Measurements from ENCODE around the gene NPTX1. TPM values are rescaled to one million over a fixed set of nuclear protein-coding genes. Genes with fewer than 3 reads are reported as not detected.
A peak's percentile ranks its signal among the peaks of the same experiment; 100 is the strongest.

The NPTX1 gene
- total RNA-seq (not detected), polyA plus RNA-seq (not detected), total RNA-seq (0 to 39.8 (median 1.9) reads per million in 6 experiments)

DNA sequence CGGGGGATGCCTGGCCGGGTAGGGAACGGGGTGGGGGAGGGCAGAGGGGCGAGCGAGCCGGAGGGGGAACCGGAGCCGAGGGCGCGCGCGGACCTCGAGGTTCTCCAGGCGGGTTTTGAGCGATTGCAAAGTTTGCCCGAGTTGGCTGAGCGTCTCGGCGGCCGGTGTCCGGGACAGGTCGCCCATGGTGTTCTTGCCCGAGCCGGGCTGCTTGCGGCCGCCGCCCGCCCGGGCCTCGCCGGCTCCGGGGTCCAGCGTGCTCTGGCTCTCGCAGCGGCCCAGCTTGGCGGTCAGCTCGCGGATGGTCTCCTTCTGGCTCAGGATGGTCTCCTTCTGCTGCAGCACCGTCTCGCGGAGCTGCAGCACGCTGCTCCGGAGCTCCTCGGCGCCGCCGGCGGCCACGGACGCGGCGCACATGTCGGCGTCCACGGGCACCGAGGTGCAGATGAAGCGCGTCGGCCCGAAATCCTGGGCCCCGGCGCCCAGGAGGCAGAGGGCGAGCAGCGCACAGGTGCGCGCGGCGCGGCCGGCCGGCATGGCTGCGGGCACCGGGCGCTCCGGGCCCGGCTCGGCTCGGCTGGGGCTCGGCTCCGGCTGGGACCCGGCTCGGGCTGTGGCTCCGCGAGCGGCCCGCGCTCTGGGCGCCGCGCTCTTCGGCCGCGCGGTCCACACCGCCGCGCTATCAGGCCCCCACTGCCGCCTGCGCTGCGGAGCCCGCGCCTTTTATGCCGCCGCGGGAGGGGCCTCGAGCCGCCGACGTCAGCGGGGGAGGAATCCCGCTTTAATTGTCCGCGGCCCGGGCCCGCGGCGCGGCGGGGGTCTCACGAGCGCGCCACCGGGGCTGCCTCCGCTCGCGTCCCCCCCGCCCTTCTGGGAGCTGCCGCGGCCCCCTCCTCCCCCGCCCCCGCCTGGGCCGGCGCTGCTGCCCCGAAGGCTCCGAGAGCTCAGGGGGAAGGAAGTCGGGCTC lies at the start of gene NPTX1:
Gene NPTX1 (minus strand): TSS at position 698 of the 967 bp plus-strand sequence. CDS start 161 bp downstream, at position 537.
- POLR2A ChIA-PET = interaction anchor here (0.5 to 2.6 kb wide), 2 partner anchors 22 to 355 kb away, joined by 3 to 15 read pairs; no protein-coding TSS in a partner anchor
- peak; percentile 21 to 39 for ATAC-seq
- peaks cover 20 to 37% (median 32%) of the 10 kb centered on the region in 4 donors for H3K4me1 Mint-ChIP-seq
- no peaks in the 10 kb centered on the region for H3K9me3 Mint-ChIP-seq
- H3K4me3 Mint-ChIP-seq = peak within 1 kb of the TSS; percentile 63 to 87 (median 78)
- DNase-seq = peak in 2 of 10 donors; percentile 16 to 20
- H3K27ac Mint-ChIP-seq = no peak within 1 kb of the TSS
- peaks cover 0 to 5% (median 0%) of the 10 kb centered on the region in 3 donors for H3K36me3 Mint-ChIP-seq
- H3K27me3 Mint-ChIP-seq = peaks cover 23 to 69% (median 43%) of the 10 kb centered on the region in 5 donors

- Mint-ChIP-seq H3K4me1 (peaks cover 0 to 2% (median 0%) of the 10 kb centered on the region in 4 donors), H3K36me3 (no peaks in the 10 kb centered on the region), H3K27me3 (peaks cover 0 to 32% (median 25%) of the 10 kb centered on the region in 5 donors), H3K9me3 (peaks cover 0 to 1% (median 0%) of the 10 kb centered on the region in 9 donors), H3K4me3 (peak overlapping the region in 1 of 10 donors; percentile 15), H3K27ac (no peak overlapping the region)
- no peak for ATAC-seq
- POLR2A ChIA-PET = no interaction called here
- DNase-seq = no peak
Observed at GRCh38 chr17:80523956-80524712, 47.7 kb upstream of the NPTX1 start.

DNA sequence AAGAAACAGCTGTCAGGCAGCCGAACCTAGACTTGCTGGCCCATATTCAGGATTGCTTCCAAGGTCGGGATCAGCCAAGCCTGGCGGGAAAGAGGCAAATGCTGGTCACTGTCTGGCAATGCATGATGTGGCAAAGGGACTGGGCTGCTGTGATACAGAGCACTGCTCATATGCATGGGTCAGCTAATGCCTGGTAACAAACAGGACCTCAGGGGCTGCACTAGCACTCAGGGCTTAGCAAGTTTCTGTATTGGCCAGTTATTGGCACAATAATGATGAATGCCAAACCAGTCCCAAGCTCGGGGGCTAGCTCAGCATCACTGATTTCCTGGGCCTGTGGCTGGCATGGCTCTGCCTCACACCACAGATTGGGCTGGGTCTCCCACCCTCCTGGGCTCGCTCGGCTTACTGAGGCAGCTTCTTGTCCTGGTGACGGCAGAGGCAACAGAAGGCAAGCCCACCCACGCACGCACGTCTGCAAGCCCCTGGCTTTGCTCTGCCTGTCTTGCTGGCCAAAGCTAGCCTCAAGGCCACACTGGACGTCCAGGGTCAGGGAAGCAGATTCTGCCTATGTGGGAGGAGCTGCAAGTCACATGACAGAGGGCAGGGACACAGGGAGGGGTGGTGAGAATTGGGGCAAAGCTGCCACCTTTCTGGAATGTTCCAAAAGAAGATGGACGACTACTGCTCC lies 46.8 kb upstream of the NPTX1 start:
- peaks cover 0 to 2% (median 0%) of the 10 kb centered on the region in 4 donors for H3K4me1 Mint-ChIP-seq
- POLR2A ChIA-PET = no interaction called here
- no peak for ATAC-seq
- no peak overlapping the region for H3K4me3 Mint-ChIP-seq
- H3K9me3 Mint-ChIP-seq = peaks cover 0 to 1% (median 0%) of the 10 kb centered on the region in 9 donors
- no peak overlapping the region for H3K27ac Mint-ChIP-seq
- DNase-seq = no peak
- H3K36me3 Mint-ChIP-seq = no peaks in the 10 kb centered on the region
- peaks cover 0 to 41% (median 22%) of the 10 kb centered on the region in 5 donors for H3K27me3 Mint-ChIP-seq

DNA sequence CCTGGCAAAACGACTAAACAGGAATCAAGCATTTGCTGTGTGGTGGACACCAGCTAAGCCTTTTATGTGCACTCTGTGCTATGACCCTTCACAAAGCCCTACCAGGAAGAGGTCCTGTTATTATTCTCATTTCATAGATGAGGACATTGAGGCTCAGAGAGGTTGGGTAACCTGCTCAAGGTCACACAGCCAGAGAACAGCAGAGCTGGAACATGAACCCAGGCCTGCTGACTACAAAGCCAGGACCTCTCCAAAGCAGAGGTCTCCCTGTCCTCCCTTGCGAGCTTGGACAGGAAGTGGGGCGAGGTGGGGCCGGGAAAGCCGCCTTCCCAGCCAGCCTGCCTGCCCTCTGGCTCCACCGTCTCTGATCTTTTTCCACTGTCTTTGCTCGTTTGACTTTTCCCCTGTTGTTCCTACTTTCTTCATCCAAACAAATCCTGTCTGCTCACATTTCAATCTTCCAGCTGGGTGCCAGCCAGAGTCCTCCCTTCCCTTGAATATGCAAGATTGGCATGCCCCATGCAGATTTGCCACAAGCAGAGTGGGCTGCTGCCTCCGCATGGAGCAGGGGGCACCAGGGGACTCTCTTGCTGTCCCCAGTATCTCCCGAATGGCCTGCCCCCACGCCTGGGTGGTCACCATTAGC lies 44.5 kb upstream of the NPTX1 start:
- peak overlapping the region in 1 of 10 donors; percentile 52 for H3K4me3 Mint-ChIP-seq
- H3K9me3 Mint-ChIP-seq = peaks cover 0 to 1% (median 0%) of the 10 kb centered on the region in 9 donors
- ATAC-seq (no peak), DNase-seq (no peak)
- no peaks in the 10 kb centered on the region for H3K4me1 Mint-ChIP-seq
- H3K27ac Mint-ChIP-seq = no peak overlapping the region
- no peaks in the 10 kb centered on the region for H3K36me3 Mint-ChIP-seq
- H3K27me3 Mint-ChIP-seq = peaks cover 0 to 30% (median 10%) of the 10 kb centered on the region in 5 donors
- POLR2A ChIA-PET = no interaction called here

DNA sequence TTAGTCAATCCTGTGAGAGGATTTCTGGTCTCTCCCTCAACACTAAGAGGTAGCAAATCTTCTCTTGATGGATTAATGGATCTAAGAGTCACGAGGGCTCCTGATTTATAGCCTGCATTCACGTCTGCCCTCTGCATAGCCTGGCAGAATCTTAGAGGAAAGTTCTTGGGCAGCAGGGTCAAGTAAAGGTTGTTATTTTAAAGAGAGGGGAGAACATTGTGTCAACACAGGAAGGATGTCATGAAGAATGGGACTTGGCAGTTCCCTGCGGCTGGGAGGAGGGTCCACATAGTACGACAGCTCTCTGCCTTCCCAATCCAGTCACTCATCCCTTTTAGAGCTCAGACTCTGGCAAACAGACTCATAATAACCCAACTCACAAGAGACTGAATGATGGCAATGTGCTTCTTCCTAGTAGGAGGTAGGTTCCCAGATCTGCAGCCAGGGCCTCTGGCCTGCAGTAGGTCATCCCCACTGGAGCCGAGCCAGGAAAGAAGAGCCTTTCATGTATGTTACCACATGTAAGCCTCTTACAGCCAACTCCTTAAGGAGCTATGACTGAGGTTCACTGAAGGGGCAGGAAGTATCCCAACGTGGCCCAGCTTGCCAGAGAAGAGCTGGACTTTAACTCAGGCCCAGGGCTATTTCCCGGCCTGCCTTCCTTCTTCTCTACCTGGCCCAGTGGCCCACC lies 42.8 kb upstream of the NPTX1 start:
- Mint-ChIP-seq H3K9me3 (peaks cover 0 to 1% (median 0%) of the 10 kb centered on the region in 9 donors), H3K27ac (no peak overlapping the region), H3K4me1 (no peaks in the 10 kb centered on the region), H3K36me3 (no peaks in the 10 kb centered on the region), H3K4me3 (no peak overlapping the region), H3K27me3 (peaks cover 0 to 22% (median 7%) of the 10 kb centered on the region in 5 donors)
- DNase-seq = no peak
- no peak for ATAC-seq
- POLR2A ChIA-PET = interaction anchor here (0.6 kb wide), 1 partner anchor 64 kb away, joined by 3 read pairs; no protein-coding TSS in a partner anchor

DNA sequence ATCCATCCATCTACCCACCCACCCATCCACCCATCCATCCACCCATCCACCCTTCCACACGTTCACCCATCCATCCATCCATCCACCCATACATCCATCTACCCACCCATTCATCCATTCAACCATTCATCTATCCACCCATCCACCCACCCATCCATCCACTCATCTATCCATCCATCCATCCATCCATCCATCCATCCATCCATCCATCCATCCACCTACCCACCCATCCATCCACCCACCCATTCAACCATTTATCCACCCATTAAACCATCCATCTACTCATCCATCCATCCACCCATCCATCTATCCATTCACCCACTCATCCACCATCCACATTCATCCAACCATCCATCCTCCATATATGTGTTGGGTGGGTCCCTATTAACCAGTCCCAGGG lies 42.0 kb upstream of the NPTX1 start:
- no peak for DNase-seq
- Mint-ChIP-seq H3K27me3 (peaks cover 0 to 26% (median 9%) of the 10 kb centered on the region in 5 donors), H3K4me3 (no peak overlapping the region), H3K36me3 (no peaks in the 10 kb centered on the region), H3K4me1 (no peaks in the 10 kb centered on the region), H3K9me3 (peaks cover 0 to 1% (median 0%) of the 10 kb centered on the region in 9 donors), H3K27ac (no peak overlapping the region)
- no peak for ATAC-seq
- POLR2A ChIA-PET = no interaction called here

GRCh38 chr17:80517641-80518040 lies 41.2 kb upstream of the NPTX1 start:
- ATAC-seq = no peak
- peaks cover 0 to 1% (median 0%) of the 10 kb centered on the region in 9 donors for H3K9me3 Mint-ChIP-seq
- H3K4me3 Mint-ChIP-seq = no peak overlapping the region
- peaks cover 0 to 30% (median 13%) of the 10 kb centered on the region in 5 donors for H3K27me3 Mint-ChIP-seq
- H3K36me3 Mint-ChIP-seq = no peaks in the 10 kb centered on the region
- H3K27ac Mint-ChIP-seq = peak overlapping the region in 1 of 10 donors; percentile 9
- H3K4me1 Mint-ChIP-seq = no peaks in the 10 kb centered on the region
- POLR2A ChIA-PET = no interaction called here
- DNase-seq = no peak

GRCh38 chr17:80516171-80516932 lies 39.9 kb upstream of the NPTX1 start:
- Mint-ChIP-seq H3K9me3 (peaks cover 0 to 1% (median 0%) of the 10 kb centered on the region in 9 donors), H3K27me3 (peaks cover 0 to 28% (median 11%) of the 10 kb centered on the region in 5 donors), H3K27ac (no peak overlapping the region), H3K36me3 (no peaks in the 10 kb centered on the region), H3K4me3 (no peak overlapping the region), H3K4me1 (no peaks in the 10 kb centered on the region)
- ATAC-seq (no peak), DNase-seq (no peak)
- POLR2A ChIA-PET = interaction anchor here (0.7 kb wide), 1 partner anchor 17 kb away, joined by 4 read pairs; no protein-coding TSS in a partner anchor

DNA sequence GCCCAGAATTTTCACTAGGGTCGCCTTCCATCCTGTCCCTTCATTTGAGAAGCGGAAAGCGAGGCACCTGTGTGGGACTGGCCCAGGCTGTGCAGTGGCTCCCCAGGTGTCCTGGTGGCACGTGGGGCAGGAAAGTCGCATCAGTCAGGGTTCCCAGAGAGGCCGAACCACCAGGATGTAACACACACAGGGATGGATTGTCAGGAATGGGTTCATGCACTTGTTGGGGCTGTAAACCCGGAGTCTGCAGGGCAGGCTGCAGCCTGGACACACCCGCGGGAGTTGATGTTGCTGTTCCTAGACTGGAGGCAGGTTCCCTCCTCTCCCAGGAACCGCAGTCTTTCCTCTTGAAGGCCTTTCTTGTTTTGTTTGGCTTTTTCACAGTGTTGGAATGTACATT lies 37.5 kb upstream of the NPTX1 start:
- no peak overlapping the region for H3K4me3 Mint-ChIP-seq
- H3K27ac Mint-ChIP-seq = no peak overlapping the region
- ATAC-seq = no peak
- H3K27me3 Mint-ChIP-seq = peaks cover 0 to 19% (median 10%) of the 10 kb centered on the region in 5 donors
- no peaks in the 10 kb centered on the region for H3K4me1 Mint-ChIP-seq
- H3K9me3 Mint-ChIP-seq = no peaks in the 10 kb centered on the region
- no peaks in the 10 kb centered on the region for H3K36me3 Mint-ChIP-seq
- no peak for DNase-seq
- POLR2A ChIA-PET = no interaction called here

DNA sequence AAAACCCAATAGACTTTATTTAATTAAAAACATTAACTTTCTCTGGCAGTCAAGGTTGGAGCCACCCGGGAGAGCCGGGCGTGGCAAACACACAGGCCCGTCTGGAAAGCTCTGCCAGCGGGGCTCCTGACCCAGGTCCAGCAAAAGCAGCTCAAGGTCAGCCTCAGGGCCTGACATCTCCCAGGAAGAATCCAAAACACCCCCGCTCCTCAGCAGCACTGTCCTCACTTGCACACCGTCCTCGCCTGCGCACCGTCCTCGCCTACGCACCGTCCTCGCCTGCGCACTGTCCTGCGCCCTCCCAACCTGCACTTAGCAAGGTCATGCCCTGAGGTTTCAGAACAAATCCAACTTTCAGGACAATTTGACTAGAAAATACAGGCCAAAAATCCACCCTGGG lies 36.8 kb upstream of the NPTX1 start:
- no peak overlapping the region for H3K4me3 Mint-ChIP-seq
- POLR2A ChIA-PET = no interaction called here
- DNase-seq (no peak), ATAC-seq (no peak)
- no peaks in the 10 kb centered on the region for H3K36me3 Mint-ChIP-seq
- no peaks in the 10 kb centered on the region for H3K4me1 Mint-ChIP-seq
- H3K27me3 Mint-ChIP-seq = peaks cover 0 to 12% (median 7%) of the 10 kb centered on the region in 5 donors
- no peaks in the 10 kb centered on the region for H3K9me3 Mint-ChIP-seq
- no peak overlapping the region for H3K27ac Mint-ChIP-seq

DNA sequence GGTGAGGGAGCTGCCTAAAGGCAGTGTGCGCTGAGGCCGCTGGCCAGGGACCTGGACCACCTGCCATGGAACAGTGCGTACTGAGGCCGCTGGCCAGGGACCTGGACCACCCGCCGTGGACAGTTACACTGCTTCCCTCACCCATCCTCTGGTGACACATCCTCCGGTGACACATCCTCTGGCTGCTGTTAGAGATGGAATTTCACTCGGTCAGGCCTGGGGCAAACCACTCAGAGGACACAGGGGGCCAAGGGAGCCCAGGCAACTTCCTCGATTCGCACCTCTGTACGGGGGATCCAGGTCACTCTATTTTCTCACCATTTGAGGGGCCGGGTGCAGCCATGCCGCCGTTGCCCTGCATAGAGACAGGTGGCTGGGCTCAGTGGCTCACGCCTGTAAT lies 35.8 kb upstream of the NPTX1 start:
- no peaks in the 10 kb centered on the region for H3K4me1 Mint-ChIP-seq
- ATAC-seq = no peak
- peaks cover 0 to 11% (median 7%) of the 10 kb centered on the region in 5 donors for H3K27me3 Mint-ChIP-seq
- no peak for DNase-seq
- no peaks in the 10 kb centered on the region for H3K36me3 Mint-ChIP-seq
- H3K9me3 Mint-ChIP-seq = no peaks in the 10 kb centered on the region
- POLR2A ChIA-PET = no interaction called here
- no peak overlapping the region for H3K27ac Mint-ChIP-seq
- no peak overlapping the region for H3K4me3 Mint-ChIP-seq
